DND-41 (cell line): ENCODE results near the gene SPSB3.

Experiments
- EZH2 ChIP-seq: IDR thresholded peaks from 3 replicates; pipeline ENCODE4 v1.6.1; 2012; ENCODE audit warnings: borderline replicate concordance, low read depth, mild to moderate bottlenecking, moderate library complexity, low read length, inconsistent platforms; ENCODE audit not compliant: severe bottlenecking
- TF ChIP-seq, protein P1 (sequence below): IDR thresholded peaks from 2 replicates; pipeline ENCODE4 v1.5.1; 2012; ENCODE audit warnings: borderline replicate concordance, low read length, moderate library complexity, mild to moderate bottlenecking; ENCODE audit not compliant: poor library complexity, severe bottlenecking; ENCODE audit errors: extremely low read depth

DNA sequence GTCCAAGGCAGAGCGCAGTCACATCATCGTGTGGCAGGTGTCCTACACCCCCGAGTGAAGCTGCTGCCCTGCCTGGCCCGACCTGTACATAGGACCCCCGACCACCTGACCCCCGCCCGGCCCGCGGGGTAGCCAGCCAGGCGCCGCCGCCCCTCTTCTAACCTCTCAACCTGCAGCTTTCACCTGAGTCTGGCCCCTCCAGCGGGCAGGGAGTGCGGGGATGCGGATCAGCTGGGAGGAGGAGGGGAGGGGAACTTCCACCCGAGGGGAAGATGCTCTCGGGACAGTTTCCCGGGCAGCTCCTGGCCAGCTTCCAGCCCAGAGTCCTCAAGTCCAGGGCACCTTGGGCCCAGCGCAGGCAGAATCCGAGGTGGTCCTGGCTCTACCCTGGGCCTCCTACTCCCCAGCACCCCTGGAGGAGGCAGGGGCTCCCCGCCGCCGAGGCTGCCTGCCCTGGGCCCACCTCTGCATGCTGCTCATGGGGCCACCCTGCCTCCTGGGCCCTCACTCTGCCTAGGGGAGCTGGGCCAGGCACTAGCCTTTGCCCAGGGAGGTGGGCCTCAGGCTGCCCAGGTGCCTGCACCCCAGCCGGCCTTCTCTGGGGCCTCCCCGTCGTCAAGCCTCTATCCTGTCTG lies 13.5 kb downstream of the SPSB3 start:
- TF ChIP-seq, protein P1, sequence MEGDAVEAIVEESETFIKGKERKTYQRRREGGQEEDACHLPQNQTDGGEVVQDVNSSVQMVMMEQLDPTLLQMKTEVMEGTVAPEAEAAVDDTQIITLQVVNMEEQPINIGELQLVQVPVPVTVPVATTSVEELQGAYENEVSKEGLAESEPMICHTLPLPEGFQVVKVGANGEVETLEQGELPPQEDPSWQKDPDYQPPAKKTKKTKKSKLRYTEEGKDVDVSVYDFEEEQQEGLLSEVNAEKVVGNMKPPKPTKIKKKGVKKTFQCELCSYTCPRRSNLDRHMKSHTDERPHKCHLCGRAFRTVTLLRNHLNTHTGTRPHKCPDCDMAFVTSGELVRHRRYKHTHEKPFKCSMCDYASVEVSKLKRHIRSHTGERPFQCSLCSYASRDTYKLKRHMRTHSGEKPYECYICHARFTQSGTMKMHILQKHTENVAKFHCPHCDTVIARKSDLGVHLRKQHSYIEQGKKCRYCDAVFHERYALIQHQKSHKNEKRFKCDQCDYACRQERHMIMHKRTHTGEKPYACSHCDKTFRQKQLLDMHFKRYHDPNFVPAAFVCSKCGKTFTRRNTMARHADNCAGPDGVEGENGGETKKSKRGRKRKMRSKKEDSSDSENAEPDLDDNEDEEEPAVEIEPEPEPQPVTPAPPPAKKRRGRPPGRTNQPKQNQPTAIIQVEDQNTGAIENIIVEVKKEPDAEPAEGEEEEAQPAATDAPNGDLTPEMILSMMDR = no peak
- TF ChIP-seq EZH2 = no peak
